ENCODE measurements around the gene S100A10.

S100A10 gene

GRCh38 chr1:151985768-151986167, 7.9 kb downstream of the S100A10 start:
- FAIRE-seq, result no peak

GRCh38 chr1:151985270-151985669, 8.4 kb downstream of the S100A10 start:
- no peak for FAIRE-seq

GRCh38 chr1:151984313-151984956, 9.2 kb downstream of the S100A10 start:
- no peak for FAIRE-seq

GRCh38 chr1:151982300-151983005, 11.2 kb downstream of the S100A10 start:
- FAIRE-seq, result no peak

- FAIRE-seq, result no peak
These were observed 12.5 kb downstream of the S100A10 start for GRCh38 chr1:151981178-151981525.

- no peak for FAIRE-seq
These were observed 13.1 kb downstream of the S100A10 start for GRCh38 chr1:151980287-151981177.

- no peak for FAIRE-seq
These were observed 14.7 kb downstream of the S100A10 start for GRCh38 chr1:151978922-151979321.

- FAIRE-seq, result no peak
These were observed 15.9 kb downstream of the S100A10 start for GRCh38 chr1:151977662-151978230.

- FAIRE-seq, result no peak
These were observed 16.8 kb downstream of the S100A10 start for GRCh38 chr1:151976858-151977257.

- no peak for FAIRE-seq
These were observed 17.7 kb downstream of the S100A10 start for GRCh38 chr1:151976015-151976343.

- FAIRE-seq, result peak; percentile 74
These were observed 18.2 kb downstream of the S100A10 start for GRCh38 chr1:151975311-151976014.

GRCh38 chr1:151972542-151973248, 21.0 kb downstream of the S100A10 start:
- FAIRE-seq, result no peak

- no peak for FAIRE-seq
These were observed 23.0 kb downstream of the S100A10 start for GRCh38 chr1:151970626-151971025.

GRCh38 chr1:151970128-151970527, 23.5 kb downstream of the S100A10 start:
- no peak for FAIRE-seq

- no peak for FAIRE-seq
These were observed 24.8 kb downstream of the S100A10 start for GRCh38 chr1:151968791-151969399.

- FAIRE-seq, result no peak
These were observed 25.6 kb downstream of the S100A10 start for GRCh38 chr1:151968058-151968457.

- FAIRE-seq, result no peak
These were observed 26.6 kb downstream of the S100A10 start for GRCh38 chr1:151967091-151967490.

- no peak for FAIRE-seq
These were observed 27.6 kb downstream of the S100A10 start for GRCh38 chr1:151966061-151966460.

GRCh38 chr1:151964510-151964909, 29.1 kb downstream of the S100A10 start:
- no peak for FAIRE-seq

GRCh38 chr1:151963288-151963687, 30.4 kb downstream of the S100A10 start:
- FAIRE-seq, result no peak

GRCh38 chr1:151961833-151962232, 31.8 kb downstream of the S100A10 start:
- no peak for FAIRE-seq
